Adrenal gland (tissue), 5 donors: ENCODE data around the gene PLXNA4.

Source experiments
- POLR2A ChIP-seq, 2 donors: fragments of 450-650 bp; IDR thresholded peaks; one replicate each; pipeline ENCODE4 v1.6.1; 2017; ENCODE audit warnings: antibody characterized with exemption in 2 of 2, mild to moderate bottlenecking in 2 of 2, moderate library complexity in 1 of 2
- TF ChIP-seq, protein P1 (sequence below), 6 experiments: fragments of 450-650 bp in 4 of 6; fragments of 200-600 bp in 2 of 6; sonication (generic) in 1 of 6; IDR thresholded peaks; 1 replicate in 5 of 6; 2 replicates in 1 of 6; pipeline versions ENCODE4 v1.5.1 to v1.8.0; 2016 to 2021; ENCODE audit warnings: antibody characterized with exemption in 6 of 6, mild to moderate bottlenecking in 2 of 6, moderate library complexity in 1 of 6
- donor health status: DM: no; HTN: no; CAD: no.

DNA sequence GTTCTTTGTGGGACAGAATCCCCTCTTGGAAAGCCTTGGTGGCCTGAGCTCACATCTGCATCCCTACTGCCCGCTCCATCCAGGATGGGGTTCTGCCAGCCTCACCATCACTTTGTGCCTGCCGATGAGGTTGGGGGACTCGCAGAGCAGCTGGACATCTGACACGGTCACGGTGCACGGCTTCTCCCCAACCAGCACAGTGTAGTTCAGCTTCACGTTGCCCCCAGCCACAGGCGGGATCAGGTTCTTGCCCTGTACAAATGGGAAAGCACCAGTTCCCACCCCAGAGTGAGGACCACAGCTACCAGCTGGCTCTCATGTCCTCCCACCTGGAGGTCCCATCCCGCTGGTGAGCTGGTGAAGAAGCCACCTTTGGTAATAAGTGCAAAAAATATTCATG is 395.8 kb downstream of the PLXNA4 start:
- TF ChIP-seq, protein P1, sequence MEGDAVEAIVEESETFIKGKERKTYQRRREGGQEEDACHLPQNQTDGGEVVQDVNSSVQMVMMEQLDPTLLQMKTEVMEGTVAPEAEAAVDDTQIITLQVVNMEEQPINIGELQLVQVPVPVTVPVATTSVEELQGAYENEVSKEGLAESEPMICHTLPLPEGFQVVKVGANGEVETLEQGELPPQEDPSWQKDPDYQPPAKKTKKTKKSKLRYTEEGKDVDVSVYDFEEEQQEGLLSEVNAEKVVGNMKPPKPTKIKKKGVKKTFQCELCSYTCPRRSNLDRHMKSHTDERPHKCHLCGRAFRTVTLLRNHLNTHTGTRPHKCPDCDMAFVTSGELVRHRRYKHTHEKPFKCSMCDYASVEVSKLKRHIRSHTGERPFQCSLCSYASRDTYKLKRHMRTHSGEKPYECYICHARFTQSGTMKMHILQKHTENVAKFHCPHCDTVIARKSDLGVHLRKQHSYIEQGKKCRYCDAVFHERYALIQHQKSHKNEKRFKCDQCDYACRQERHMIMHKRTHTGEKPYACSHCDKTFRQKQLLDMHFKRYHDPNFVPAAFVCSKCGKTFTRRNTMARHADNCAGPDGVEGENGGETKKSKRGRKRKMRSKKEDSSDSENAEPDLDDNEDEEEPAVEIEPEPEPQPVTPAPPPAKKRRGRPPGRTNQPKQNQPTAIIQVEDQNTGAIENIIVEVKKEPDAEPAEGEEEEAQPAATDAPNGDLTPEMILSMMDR (IDR thresholded peaks at IDR 0.05), result no peak
- no peak for TF ChIP-seq POLR2A (IDR thresholded peaks at IDR 0.05)
